ENCODE data around the gene ZHX3. TPM values are rescaled to one million over a fixed set of nuclear protein-coding genes. Genes with fewer than 3 reads are reported as not detected.

ZHX3 gene
- total and polyA plus RNA-seq, 2 of the 4 experiments (the other 2 are of a cell fraction) = 25.0 to 28.0 TPM

- Histone ChIP-seq H3K36me3 (ENCODE audit: control insufficient read depth, insufficient read depth, low read length) (no peaks in the 10 kb centered on the region), H3K23ac (ENCODE audit: low read depth, low read length) (no peak overlapping the region), H2AFZ (replicated peaks; ENCODE audit: low read length, poor library complexity) (no peak overlapping the region), H3K14ac (replicated peaks; ENCODE audit: low read depth, low read length) (no peak overlapping the region), H4K5ac (ENCODE audit: low read depth, low read length) (no peak overlapping the region), H4K8ac (ENCODE audit: low read depth in 2 of 2, low read length in 2 of 2) (no peak overlapping the region), H4K20me1 (ENCODE audit: insufficient read depth, low read length) (no peaks in the 10 kb centered on the region; the same call in 1 of the 2 replicates), H2AK9ac (replicated peaks; ENCODE audit: low read depth, low read length, poor library complexity) (no peak overlapping the region), H3K18ac (ENCODE audit: low read depth, low read length) (no peak overlapping the region), H3K9ac (ENCODE audit: low read depth, low read length) (no peak overlapping the region), H2BK15ac (ENCODE audit: low read depth, low read length) (no peak overlapping the region), H3K27ac (ENCODE audit: insufficient read depth, low read length) (no peak overlapping the region), H3K4me2 (ENCODE audit: low read depth, low read length) (no peak overlapping the region), H3K9me1 (ENCODE audit: insufficient read depth, low read length) (peaks cover 4% of the 10 kb centered on the region; the same call in 1 of the 2 replicates), H3K79me1 (ENCODE audit: low read depth in 1 of 2, low read length in 2 of 2) (peaks cover 32 to 61% of the 10 kb centered on the region in 2 experiments), H2AK5ac (ENCODE audit: low read depth, low read length) (no peak overlapping the region), H3K4me3 (ENCODE audit: insufficient read depth, low read depth, low read length) (no peak overlapping the region), H3K9me3 (ENCODE audit: control insufficient read depth, insufficient read depth, low read length) (no peaks in the 10 kb centered on the region), H3K4me1 (ENCODE audit: control insufficient read depth, insufficient read depth, low read length) (peaks cover 7% of the 10 kb centered on the region), H2BK5ac (ENCODE audit: low read depth, low read length, poor library complexity, severe bottlenecking) (no peak overlapping the region), H3K4ac (ENCODE audit: low read depth, low read length) (no peak overlapping the region), H3K56ac (ENCODE audit: extremely low read depth, insufficient read depth, low read length) (no peak overlapping the region), H2BK20ac (ENCODE audit: low read depth, low read length) (no peak overlapping the region), H2BK120ac (ENCODE audit: low read depth, low read length) (no peak overlapping the region), H3K27me3 (ENCODE audit: control insufficient read depth, insufficient read depth, low read length) (no peaks in the 10 kb centered on the region), H4K91ac (ENCODE audit: insufficient read depth, low read depth, low read length) (no peak overlapping the region)
- intact Hi-C loops (cut with micrococcal nuclease) (no loop called here), in situ Hi-C loops (cut with MboI; ENCODE audit: low sequenced_read_pairs) (no loop called here), dilution Hi-C loops (cut with HindIII; ENCODE audit: low sequenced_read_pairs, unreplicated experiment) (no loop called here)
- ChIA-PET POLR2A (ENCODE audit: unreplicated experiment) (no interaction called here), CTCF (interaction anchor here (0.7 kb wide), 1 partner anchor 20 kb away, joined by 8 read pairs; no protein-coding TSS in a partner anchor)
- no TSS peak for BruUV-seq (replicated peaks)
- no peak for TF ChIP-seq MAZ (IDR thresholded peaks at IDR 0.05; ENCODE audit: borderline replicate concordance, low read depth, low read length)
- no peak for TF ChIP-seq CEBPB (IDR thresholded peaks at IDR 0.05; ENCODE audit: low read depth, low read length)
- TF ChIP-seq RFX5 (IDR thresholded peaks at IDR 0.05; ENCODE audit: low read depth, low read length) = no peak
- no peak for TF ChIP-seq MXI1 (IDR thresholded peaks at IDR 0.05; ENCODE audit: borderline replicate concordance, low read depth, low read length)
- no peak for TF ChIP-seq CHD1 (IDR thresholded peaks at IDR 0.05; ENCODE audit: low read depth, low read length)
- no peak for TF ChIP-seq RAD21 (IDR thresholded peaks at IDR 0.05; ENCODE audit: low read length)
- no peak for TF ChIP-seq SMC3 (IDR thresholded peaks at IDR 0.05; ENCODE audit: low read depth, low read length)
- no peak for TF ChIP-seq MAFK (IDR thresholded peaks at IDR 0.05; ENCODE audit: low read depth, low read length)
- TF ChIP-seq BHLHE40 (IDR thresholded peaks at IDR 0.05; ENCODE audit: low read depth, low read length) = no peak
- no peak for TF ChIP-seq ELK1 (IDR thresholded peaks at IDR 0.05; ENCODE audit: borderline replicate concordance, low read depth, low read length)
- TF ChIP-seq RCOR1 (IDR thresholded peaks at IDR 0.05; ENCODE audit: insufficient replicate concordance, low read length) = no peak
- TF ChIP-seq FOS (IDR thresholded peaks at IDR 0.05; ENCODE audit: low read depth, low read length) = no peak
- TF ChIP-seq USF2 (IDR thresholded peaks at IDR 0.05; ENCODE audit: low read depth, low read length) = no peak
- no peak for TF ChIP-seq POLR2A (IDR thresholded peaks at IDR 0.05; ENCODE audit: low read depth, low read length)
- DNase-seq (no peak), ATAC-seq (ENCODE audit: low read depth) (no peak)
Observed at GRCh38 chr20:41273445-41273844, 44.1 kb downstream of the ZHX3 start.
